Parathyroid adenoma (tissue), 2 donors: ENCODE results near the gene KRT15.

Experiments used
- H2AFZ ChIP-seq: fragments of 300-600 bp; sonication (generic); one replicate; pipeline ENCODE4 v1.7.0; 2017; ENCODE audit warnings: antibody characterized with exemption, mild to moderate bottlenecking
- H3K27ac ChIP-seq: fragments of 300-600 bp; sonication (generic); one replicate; pipeline ENCODE4 v1.7.0; 2017
- H3K27me3 ChIP-seq: fragments of 300-600 bp; sonication (generic); one replicate; pipeline ENCODE4 v1.7.0; 2017; ENCODE audit warnings: low read length; ENCODE audit not compliant: control insufficient read depth, insufficient read depth
- H3K36me3 ChIP-seq: fragments of 300-600 bp; sonication (generic); one replicate; pipeline ENCODE4 v1.7.0; 2017; ENCODE audit warnings: low read length; ENCODE audit not compliant: control insufficient read depth, insufficient read depth
- H3K4me1 ChIP-seq: fragments of 300-600 bp; sonication (generic); one replicate; pipeline ENCODE4 v1.7.0; 2017; ENCODE audit warnings: control low read depth
- H3K4me2 ChIP-seq: fragments of 300-600 bp; sonication (generic); one replicate; pipeline ENCODE4 v1.7.0; 2017; ENCODE audit warnings: low read length
- H3K4me3 ChIP-seq: fragments of 300-600 bp; sonication (generic); one replicate; pipeline ENCODE4 v1.7.0; 2017; ENCODE audit warnings: low read depth, low read length
- H3K79me2 ChIP-seq: fragments of 300-600 bp; sonication (generic); one replicate; pipeline ENCODE4 v1.7.0; 2017; ENCODE audit warnings: control low read depth
- H3K9ac ChIP-seq: fragments of 300-600 bp; sonication (generic); one replicate; pipeline ENCODE4 v1.7.0; 2017; ENCODE audit warnings: mild to moderate bottlenecking
- H3K9me3 ChIP-seq: fragments of 300-600 bp; sonication (generic); one replicate; pipeline ENCODE4 v1.7.0; 2017; ENCODE audit warnings: low read length; ENCODE audit not compliant: control insufficient read depth
- TF ChIP-seq, protein P1 (sequence below): fragments of 300-600 bp; sonication (generic); IDR thresholded peaks from one replicate; pipeline ENCODE4 v1.7.0; 2017; ENCODE audit warnings: antibody characterized with exemption, mild to moderate bottlenecking
- donor health status: primary hyperparathyroidism.

The KRT15 gene

DNA sequence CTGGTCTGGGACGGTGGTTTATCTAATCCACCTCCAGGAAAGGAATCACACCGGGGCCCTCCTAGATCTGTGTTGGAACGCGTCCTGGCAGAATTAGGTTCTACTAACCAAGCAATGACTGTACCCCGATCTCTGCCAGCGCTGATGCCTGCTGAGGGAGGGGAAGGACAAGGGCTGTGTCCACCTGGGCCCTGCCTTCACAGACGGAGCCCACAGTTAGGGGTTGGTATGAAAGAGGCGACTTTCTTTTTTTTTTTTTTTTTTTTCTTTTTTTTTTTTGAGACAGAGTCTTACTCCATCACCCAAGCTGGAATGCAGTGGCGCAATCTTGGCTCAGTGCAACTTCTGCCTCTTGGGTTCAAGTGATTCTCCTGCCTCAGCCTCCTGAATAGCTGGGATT, 19.3 kb upstream of the KRT15 start:
- H3K27ac ChIP-seq = no peak overlapping the region
- TF ChIP-seq, protein P1, sequence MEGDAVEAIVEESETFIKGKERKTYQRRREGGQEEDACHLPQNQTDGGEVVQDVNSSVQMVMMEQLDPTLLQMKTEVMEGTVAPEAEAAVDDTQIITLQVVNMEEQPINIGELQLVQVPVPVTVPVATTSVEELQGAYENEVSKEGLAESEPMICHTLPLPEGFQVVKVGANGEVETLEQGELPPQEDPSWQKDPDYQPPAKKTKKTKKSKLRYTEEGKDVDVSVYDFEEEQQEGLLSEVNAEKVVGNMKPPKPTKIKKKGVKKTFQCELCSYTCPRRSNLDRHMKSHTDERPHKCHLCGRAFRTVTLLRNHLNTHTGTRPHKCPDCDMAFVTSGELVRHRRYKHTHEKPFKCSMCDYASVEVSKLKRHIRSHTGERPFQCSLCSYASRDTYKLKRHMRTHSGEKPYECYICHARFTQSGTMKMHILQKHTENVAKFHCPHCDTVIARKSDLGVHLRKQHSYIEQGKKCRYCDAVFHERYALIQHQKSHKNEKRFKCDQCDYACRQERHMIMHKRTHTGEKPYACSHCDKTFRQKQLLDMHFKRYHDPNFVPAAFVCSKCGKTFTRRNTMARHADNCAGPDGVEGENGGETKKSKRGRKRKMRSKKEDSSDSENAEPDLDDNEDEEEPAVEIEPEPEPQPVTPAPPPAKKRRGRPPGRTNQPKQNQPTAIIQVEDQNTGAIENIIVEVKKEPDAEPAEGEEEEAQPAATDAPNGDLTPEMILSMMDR = no peak
- no peaks in the 10 kb centered on the region for H3K36me3 ChIP-seq

GRCh38 chr17:41537614-41537954, 18.9 kb upstream of the KRT15 start:
- Histone ChIP-seq H3K36me3 (no peaks in the 10 kb centered on the region), H3K4me1 (no peaks in the 10 kb centered on the region), H3K79me2 (no peaks in the 10 kb centered on the region), H2AFZ (no peak overlapping the region), H3K4me2 (no peak overlapping the region), H3K9me3 (no peaks in the 10 kb centered on the region), H3K4me3 (no peak overlapping the region), H3K9ac (no peak overlapping the region), H3K27ac (no peak overlapping the region), H3K27me3 (no peaks in the 10 kb centered on the region)
- TF ChIP-seq, protein P1 = no peak

More for the DNA sequence above, 19.3 kb upstream of the KRT15 start:
- no peaks in the 10 kb centered on the region for H3K9me3 ChIP-seq
- H3K4me3 ChIP-seq = no peak overlapping the region
- no peak overlapping the region for H3K4me2 ChIP-seq
- H3K27me3 ChIP-seq = no peaks in the 10 kb centered on the region
- H3K9ac ChIP-seq = no peak overlapping the region
- no peak overlapping the region for H2AFZ ChIP-seq
- H3K79me2 ChIP-seq = no peaks in the 10 kb centered on the region
- no peaks in the 10 kb centered on the region for H3K4me1 ChIP-seq

- TF ChIP-seq, protein P1 = no peak
- no peaks in the 10 kb centered on the region for H3K27me3 ChIP-seq
- no peak overlapping the region for H3K4me3 ChIP-seq
- no peak overlapping the region for H2AFZ ChIP-seq
- no peaks in the 10 kb centered on the region for H3K36me3 ChIP-seq
- no peak overlapping the region for H3K9ac ChIP-seq
- H3K9me3 ChIP-seq = no peaks in the 10 kb centered on the region
- no peaks in the 10 kb centered on the region for H3K4me1 ChIP-seq
- H3K27ac ChIP-seq = no peak overlapping the region
- no peak overlapping the region for H3K4me2 ChIP-seq
- H3K79me2 ChIP-seq = no peaks in the 10 kb centered on the region
These were observed 18.3 kb upstream of the KRT15 start for GRCh38 chr17:41536741-41537613.

DNA sequence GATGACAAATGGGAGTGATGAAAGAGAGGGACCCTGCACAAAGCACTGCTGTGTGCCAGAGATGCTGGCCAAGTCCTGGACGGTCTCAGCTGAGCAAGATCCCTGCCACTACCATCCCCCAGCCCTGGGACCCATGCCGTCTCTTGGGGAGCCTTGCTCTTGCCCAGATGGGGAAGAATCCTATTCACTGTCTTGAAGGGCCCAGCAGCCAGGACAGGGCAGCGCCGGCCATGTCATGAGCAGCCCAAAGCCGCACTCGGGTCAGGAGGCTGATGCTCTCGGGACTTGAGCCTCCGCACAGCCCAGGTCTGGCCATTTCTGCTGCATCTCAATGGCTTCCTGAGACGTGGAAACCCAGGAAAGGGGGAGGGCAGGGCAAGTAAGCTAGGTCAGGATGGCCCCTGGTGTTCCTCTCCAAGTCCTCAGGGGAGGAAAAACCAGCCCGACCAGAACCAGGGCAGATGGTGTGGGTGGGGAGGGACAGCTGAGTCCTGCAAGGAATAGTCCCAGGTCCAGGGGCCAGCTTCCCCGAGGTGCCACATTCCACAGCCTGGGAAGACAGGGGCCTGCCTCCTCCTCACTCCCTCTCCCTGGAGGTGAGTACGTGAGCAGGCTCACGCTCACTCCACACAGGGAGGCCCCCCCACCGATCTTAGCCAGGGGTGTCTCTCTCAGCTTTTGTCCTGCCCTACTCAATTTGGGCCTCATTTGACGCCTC, 17.2 kb upstream of the KRT15 start:
- Histone ChIP-seq H3K4me2 (no peak overlapping the region), H3K79me2 (no peaks in the 10 kb centered on the region), H3K27me3 (no peaks in the 10 kb centered on the region), H2AFZ (peak overlapping the region; percentile 46), H3K4me3 (no peak overlapping the region), H3K9me3 (no peaks in the 10 kb centered on the region), H3K36me3 (no peaks in the 10 kb centered on the region), H3K9ac (no peak overlapping the region), H3K27ac (no peak overlapping the region), H3K4me1 (no peaks in the 10 kb centered on the region)
- TF ChIP-seq, protein P1 = no peak
